Activated T-helper 1 cell treated with anti-CD3 and anti-CD28 coated beads, Interleukin-2, amount 50 U/mL, for 16 hours (primary cell): ENCODE results near the gene DRG2.

Experiments
- DNase-seq, 2 donors: peaks; one replicate each; pipeline ENCODE4 v3.0.0-alpha.2; 2020; ENCODE audit warnings: low read depth in 1 of 2, low spot score in 1 of 2

DRG2 gene

DNA sequence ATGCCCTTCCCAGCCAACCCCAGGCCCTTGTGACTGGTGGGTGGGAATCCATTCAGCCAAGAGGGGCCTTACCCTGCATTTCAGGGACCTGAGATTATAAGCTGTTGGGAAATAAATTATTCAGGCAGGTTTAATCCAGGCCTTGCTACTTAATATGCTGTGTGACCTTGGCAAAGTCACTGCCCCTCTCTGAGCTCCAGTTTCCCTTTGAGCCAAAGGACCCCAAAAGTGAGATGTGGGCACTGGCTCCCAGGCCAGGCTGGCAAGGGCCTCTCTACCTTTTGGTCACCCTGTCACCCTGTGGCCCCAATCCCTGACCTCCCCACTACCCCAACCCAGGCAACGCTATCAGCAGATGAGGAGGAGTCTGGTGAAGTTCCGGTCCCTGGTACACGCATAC lies 54.7 kb downstream of the DRG2 start:
- no peak for DNase-seq

DNA sequence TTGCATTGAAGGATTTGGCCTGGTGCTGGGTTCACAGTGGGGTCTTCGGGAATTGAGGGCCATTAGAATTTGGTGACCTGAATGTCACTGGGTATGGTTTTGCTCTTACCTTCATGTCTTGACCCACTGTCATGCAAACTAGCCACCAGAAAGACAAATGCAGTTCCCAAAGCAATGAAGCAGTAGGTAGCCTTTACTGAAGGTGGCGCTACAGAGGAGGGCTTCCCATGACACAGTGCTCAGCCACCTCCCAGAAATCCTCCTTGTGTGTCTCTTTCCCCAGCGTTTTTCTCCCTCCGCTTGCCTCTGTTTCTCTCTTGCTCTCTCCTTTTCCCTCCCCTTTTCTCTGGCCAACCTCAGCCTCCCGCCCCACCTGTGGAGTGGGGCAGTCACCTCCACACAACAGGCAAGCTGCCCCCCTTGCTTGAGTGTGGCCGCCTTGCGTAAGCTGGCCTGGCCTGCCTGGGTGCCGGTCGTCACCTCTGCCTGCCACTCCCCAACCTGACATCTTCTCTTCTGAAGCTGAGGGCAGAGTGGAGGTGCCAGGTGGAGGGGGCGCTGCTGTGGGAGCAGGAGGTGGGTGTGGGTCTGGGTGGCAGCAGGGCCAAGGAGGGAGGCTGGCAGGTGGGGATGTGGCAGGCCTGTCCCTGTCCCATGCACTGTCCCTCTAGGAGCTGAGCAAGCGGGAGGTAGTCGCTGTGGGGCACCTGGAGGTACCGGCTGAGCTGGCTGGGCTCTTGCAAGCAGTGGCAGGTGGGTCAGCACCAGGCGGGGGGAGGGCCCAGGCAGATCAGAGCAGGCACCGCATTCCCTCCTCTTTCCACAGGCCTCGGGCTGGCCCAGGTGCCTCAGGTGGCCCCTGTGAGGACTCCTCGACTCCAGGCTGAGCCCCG lies 55.5 kb downstream of the DRG2 start:
- DNase-seq: no peak

DNA sequence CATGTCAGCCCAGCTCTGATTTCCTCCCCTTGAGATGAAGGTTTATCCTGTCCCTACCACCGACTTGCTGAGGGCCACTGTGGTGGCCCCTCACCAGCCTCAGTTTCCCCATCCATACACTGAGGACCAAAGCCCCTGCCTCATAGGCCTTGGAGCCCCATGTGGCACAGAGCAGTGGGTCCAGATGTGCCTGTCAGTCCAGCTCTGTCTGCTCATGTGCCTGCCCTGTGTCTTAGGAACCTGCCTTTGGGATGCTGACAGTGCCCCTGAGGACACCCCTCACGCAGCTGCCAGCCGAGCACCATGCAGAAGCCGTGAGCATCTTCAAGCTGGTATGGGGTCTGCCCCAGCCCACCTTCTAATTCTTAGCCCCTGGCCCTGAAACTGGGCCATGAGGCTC lies 56.5 kb downstream of the DRG2 start:
- no peak for DNase-seq

DNA sequence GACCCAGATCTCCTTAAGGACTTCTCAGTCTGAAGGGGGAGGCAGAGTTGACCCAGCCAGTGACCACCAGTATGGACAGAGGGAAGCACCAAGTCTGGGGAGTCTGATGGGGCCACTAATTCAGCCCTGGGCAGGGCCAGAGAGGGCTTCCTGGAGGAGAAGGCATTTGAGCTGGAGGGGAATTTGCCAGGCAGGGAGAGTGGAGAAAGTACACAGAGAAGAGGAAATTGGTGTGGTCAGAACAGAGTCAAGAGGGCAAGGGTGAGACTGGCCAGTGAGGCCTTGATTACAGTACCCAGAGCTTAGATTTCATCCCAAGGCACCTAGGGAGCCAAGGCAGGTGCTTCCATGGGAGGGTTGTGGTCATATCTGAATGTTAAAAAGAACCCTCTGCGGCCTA lies 57.1 kb downstream of the DRG2 start:
- no peak for DNase-seq

DNA sequence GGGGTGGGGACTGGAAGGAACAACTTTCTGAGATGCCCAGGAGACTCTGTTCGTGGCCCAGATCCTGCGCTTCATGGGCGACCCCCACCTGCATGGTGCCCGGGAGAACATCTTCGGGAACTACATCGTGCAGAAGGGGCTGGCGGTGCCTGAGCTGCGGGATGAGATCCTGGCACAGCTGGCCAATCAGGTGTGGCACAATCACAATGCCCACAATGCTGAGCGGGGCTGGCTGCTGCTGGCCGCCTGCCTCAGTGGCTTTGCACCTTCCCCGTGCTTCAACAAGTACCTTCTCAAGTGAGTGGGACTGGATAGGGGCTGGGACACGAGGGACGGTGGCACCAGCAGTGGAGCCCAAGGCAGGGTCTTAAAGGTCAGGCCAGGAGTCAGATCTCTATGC lies 58.1 kb downstream of the DRG2 start:
- DNase-seq: no peak

DNA sequence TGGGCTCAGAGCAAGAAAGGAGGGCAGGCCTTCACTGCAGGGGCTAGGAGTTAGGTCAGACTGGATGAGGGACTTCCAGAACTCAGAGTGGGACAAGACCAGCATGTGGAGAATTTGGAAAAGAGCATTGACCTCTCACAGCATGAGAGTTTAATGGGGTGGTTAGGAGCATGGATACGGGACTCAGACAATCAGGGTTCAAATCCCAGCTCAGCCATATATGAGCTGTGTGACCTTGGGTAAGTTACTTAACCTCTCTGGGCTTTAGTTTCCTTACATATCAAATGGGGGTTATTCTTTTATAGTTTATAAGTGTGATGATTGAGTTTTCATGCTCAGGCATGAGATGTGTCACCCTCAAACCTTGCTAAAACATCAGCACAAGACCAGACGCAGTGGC lies 58.5 kb downstream of the DRG2 start:
- DNase-seq: no peak

DNA sequence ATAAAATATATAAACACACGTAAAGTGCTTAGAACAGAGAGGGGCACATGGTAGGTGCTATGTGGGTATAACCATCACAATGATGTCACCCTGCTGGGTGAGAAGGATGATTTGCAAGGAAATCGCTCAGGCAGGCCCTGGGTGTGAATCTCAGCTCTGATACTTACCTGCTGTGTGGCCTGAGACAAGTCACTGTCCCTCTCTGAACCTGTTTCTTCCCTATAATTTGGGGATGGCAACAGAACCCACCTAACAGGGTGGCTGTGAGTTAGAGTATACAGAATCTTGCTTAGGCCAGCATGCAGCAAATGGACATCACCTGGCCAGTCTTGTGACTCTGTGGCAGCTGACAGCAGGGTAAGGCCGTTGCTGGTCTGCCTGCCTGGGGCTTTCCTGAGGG lies 59.2 kb downstream of the DRG2 start:
- DNase-seq: no peak

DNA sequence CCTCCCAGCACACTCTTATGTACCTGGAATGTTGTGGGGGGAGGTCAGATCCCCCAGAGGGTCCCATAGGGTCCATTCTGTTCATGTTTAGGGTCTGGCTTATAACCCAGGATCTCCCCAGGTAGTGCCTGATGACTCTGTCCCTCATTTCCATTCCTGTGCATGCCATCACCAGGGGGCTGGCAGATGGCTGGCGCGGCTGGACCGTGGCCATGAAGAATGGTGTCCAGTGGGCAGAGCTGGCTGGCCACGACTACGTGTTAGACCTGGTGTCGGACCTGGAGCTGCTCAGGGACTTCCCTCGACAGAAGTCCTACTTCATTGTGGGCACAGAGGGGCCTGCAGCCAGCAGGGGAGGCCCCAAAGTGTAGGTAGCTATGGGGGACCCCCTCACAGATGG lies 60.8 kb downstream of the DRG2 start:
- no peak for DNase-seq

DNA sequence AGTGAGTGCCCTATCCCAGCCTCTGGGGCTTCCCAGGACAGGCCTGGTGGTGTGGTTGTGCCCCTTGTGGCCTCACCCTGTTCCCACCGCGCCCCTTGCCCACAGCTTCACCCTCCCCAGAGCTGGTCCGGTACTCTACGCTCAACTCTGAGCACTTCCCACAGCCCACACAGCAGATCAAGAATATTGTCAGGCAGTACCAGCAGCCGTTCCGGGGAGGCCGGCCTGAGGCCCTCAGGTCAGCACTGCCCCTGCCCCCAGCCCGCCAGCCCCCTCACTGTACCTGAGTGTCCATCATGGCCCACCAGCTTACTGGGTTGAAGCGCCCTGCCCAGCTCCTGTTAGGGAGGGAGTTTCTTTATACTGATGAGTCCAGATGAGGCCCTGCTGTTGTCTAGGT lies 63.5 kb downstream of the DRG2 start:
- DNase-seq: no peak

DNA sequence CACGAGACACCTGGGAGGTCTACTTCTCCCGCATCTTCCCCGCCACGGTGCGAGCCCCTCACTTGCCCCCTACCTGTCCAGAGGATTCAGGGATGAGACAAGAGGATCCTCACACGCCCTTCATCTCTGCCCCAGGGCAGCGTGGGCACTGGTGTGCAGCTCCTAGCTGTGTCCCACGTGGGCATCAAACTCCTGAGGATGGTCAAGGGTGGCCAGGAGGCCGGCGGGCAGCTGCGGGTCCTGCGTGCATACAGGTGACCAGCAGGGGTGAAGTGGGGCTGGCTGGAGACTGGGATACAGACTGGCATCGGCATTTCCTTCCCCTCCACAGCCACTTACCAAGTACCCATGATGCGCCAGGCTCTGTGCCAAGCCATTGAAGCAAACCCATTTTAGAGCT lies 67.4 kb downstream of the DRG2 start:
- no peak for DNase-seq

DNA sequence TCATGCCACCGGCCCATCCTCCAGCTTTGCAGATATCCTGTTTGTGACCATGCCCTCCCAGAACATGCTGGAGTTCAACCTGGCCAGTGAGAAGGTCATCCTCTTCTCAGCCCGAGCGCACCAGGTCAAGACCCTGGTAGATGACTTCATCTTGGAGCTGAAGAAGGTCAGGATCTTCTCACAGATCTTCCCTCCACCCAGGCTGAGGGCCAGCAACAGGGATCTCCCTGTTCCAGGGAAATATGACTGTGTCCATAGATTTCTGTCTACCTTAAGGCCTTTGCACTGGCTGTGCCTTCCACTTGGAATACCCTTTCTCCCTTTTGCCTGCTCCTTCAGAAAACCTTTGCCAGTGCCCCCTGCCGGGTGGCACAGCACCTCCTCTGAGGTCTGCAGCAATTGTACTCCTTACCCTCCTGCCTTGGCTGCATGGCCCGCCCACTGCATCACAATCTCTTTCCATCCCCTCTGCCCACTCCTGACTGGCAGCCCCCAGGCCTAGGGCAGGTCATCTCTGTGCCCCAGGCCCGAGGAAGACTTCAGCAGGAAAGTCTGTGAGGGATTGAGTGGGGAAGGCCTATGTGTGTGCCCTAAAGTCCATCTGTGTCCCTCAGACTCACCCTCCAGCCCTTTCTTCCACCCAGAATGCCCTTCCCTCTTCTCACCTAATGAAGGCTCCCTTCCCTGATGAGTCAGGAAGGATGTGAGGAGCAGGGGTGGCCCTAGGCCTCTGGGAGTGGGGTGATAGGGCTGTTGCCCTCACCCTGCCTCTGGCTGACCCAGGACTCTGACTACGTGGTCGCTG lies 68.6 kb downstream of the DRG2 start:
- no peak for DNase-seq

DNA sequence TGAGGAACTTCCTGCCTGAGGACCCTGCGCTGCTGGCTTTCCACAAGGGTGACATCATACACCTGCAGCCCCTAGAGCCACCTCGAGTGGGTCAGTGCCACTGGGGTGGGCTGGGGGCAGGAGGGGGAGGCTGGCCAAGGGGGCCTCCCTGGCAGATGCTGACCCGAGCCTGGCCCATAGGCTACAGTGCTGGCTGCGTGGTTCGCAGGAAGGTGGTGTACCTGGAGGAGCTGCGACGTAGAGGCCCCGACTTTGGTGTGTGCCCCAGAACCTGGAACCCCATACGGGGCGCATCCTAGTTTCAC lies 69.2 kb downstream of the DRG2 start:
- DNase-seq: no peak
